ENCODE data around the gene NEURL2.
"Not testable (repeated sequence)": the region's sequence is repeated elsewhere in the genome, so short reads cannot be mapped to it uniquely, and the experiment has no call there.

The NEURL2 gene

GRCh38 chr20:45901332-45901731 lies 10.3 kb upstream of the NEURL2 start:
- not testable (repeated sequence) for H3K4me3 ChIP-seq (ENCODE audit: low read depth, low read length)

DNA sequence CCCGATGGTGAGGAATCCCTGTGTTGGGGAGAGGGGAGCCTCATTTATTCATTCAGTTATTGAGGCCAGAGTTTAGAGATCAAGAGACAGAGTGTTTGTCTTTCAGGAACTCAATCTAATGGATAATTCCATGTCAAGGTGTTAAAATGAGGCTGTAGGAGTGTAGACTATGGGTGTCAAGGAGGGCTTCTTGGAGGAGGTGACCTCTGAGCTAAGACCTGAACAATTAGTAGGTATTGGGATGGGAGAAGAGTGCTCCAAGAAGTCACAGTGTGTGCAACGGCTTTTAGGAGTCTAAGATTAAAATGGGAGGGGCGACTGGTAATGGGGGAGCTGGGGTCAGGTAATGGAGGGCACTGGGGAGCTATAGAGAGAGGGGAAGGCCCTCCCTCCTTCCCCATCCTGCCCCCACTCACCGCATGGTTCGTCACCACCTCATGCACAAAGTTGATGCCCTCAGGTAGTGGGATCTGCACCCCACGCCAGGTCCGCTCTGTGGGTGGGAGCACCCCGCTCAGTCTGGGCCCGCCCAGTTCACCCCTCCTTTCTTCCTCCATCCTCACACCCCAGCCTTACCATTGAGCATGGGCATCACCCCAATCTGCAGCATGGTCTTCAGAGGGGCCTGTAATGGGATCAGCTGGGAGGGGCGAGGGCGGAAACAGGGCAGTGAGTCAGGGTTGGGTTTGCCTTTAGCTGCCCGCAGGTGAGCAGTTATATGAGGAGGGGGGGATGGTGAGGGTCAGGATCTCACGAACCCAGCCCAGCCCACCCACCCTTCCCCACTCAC lies 8.2 kb upstream of the NEURL2 start:
- H3K4me3 ChIP-seq (ENCODE audit: low read depth, low read length), result no peak overlapping the region

GRCh38 chr20:45898285-45898684 lies 7.3 kb upstream of the NEURL2 start:
- H3K4me3 ChIP-seq (ENCODE audit: low read depth, low read length), result no peak overlapping the region

DNA sequence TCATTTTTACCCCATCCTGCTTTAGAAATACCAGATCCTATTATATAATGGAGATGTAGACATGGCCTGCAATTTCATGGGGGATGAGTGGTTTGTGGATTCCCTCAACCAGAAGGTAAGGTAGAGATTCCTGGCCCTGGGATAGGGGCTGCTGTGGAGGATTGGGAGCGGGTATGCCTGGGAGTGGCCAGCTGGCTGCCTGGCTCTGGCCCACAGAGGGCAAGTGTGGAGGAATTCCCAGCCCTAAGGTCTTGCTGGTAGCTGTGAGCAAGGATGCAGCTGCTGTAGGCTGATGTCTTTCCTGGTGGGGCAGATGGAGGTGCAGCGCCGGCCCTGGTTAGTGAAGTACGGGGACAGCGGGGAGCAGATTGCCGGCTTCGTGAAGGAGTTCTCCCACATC lies 6.7 kb upstream of the NEURL2 start:
- H3K4me3 ChIP-seq (ENCODE audit: low read depth, low read length), result no peak overlapping the region

DNA sequence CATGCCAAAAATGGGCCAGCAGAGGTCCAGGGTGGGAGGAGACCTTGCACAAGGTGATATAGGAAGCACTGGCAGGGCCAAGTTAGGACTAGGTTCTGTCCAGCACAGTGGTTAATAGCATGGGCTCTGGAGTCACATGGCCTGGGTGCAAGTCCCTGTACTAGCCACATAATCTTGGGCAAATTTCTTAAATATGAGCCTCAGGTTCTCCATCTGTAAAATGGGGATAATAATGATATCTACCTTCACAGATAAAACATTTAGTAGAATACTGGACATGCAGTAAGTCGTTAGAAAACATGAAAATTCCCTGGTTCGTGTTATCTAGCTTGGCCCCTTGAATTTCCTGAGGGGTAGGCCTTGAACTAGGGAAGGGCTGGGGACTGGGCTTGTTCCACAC lies 6.3 kb upstream of the NEURL2 start:
- no peak overlapping the region for H3K4me3 ChIP-seq (ENCODE audit: low read depth, low read length)

- H3K4me3 ChIP-seq (ENCODE audit: low read depth, low read length), result no peak overlapping the region
These were observed 5.7 kb upstream of the NEURL2 start for GRCh38 chr20:45896641-45897161.

- H3K4me3 ChIP-seq (ENCODE audit: low read depth, low read length), result no peak overlapping the region
These were observed 3.8 kb upstream of the NEURL2 start for GRCh38 chr20:45894797-45895196.

- H3K4me3 ChIP-seq (ENCODE audit: low read depth, low read length), result no peak overlapping the region
These were observed 2.8 kb upstream of the NEURL2 start for GRCh38 chr20:45893831-45894230.

DNA sequence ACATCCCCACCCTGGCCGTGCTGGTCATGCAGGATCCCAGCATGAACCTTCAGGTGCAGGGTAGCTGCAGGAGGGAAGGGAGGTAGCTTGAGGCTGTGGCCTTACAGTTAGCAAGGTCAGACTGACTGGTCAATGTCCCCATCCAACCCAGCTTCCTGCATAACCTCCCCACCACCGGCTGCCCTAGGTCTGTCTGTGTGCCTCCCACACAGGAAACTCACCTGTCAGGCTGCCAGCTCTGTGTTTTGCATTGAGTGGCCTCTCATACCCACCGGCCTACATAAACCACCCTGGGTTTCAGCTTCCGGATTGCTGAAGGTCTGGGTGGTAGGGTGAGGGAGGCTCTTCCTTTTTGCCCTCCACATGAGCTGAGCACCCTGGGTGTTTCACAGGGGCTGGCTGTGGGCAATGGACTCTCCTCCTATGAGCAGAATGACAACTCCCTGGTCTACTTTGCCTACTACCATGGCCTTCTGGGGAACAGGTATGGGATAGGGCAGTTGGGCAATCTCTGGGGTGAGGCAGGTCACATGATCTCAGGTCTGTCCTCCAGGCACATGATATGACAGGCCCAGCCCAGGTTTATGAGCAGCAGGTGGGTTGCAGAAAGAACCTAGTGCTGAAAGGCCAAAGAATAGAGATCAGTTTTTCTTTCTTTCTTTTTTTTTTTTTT lies 2.0 kb upstream of the NEURL2 start:
- H3K4me3 ChIP-seq (ENCODE audit: low read depth, low read length), result no peak overlapping the region

DNA sequence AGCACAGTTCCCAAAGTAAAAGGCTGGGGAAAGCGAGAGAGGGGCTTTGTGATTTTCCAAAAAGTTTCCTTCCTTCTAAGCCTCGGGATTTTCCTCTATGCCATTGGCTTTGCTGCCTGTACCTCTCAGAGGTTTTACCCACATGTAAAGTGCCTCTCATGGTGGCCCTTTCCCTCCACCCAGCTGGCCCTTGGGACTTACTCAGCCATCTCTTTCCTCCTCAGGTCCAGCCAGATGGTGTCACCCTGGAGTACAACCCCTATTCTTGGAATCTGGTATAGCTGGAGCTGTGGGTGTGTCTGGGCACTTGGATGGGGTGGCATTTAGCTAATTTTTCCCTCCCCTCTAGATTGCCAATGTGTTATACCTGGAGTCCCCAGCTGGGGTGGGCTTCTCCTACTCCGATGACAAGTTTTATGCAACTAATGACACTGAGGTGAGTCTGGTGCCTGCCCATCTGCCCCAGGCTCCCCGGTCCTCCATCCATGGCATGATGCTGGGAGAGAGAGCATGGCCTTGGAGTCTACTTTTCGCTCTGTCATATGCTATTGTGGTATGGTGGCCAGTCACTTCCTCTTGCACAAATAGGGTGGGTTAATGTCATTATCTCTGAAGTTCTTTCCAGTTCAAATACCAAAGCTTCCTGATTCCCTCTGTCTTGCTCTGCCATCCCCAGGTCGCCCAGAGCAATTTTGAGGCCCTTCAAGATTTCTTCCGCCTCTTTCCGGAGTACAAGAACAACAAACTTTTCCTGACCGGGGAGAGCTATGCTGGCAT lies 1.2 kb upstream of the NEURL2 start:
- H3K4me3 ChIP-seq (ENCODE audit: low read depth, low read length), result peak overlapping the region; percentile 76

GRCh38 chr20:45890077-45890984 lies 677 bp downstream of the NEURL2 start:
- peak overlapping the region; percentile 76 for H3K4me3 ChIP-seq (ENCODE audit: low read depth, low read length)

DNA sequence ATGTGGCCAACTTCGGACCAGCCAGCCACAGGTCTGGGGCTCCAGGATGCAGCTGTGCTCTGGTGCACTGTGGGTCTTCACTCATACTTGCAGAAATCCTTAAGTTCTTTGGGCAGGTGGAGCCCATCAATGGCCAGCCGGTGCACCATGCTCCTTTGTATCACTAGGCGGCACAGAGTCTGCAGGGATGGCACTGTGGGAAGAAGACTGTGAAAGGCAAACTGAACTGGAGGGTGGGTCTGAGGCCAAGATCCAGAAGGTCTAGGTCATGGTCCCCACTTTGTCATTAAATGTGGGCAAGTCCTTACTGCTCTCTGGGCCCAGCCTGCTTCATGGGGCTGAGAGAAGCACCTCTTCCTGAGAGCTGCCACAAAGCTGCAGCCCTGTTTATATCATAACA lies 2.3 kb downstream of the NEURL2 start:
- no peak overlapping the region for H3K4me3 ChIP-seq (ENCODE audit: low read depth, low read length)

DNA sequence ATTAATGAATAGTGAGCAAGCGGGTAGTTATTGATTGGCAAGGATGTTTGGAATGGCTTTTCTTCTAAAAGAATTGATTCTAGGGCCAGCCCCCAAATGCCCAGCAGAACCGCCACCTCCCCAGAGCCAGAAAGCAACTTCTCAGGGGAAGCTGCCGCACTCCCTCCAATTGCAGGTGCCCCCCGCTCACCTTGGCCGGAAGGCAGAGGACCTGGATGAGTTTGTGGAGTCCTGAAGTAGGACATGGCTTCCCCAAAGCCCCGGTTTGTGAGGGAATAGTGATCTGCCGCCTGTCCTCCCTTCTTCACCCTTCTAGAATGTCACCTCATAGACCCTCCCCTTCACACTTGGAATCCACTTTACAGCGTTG lies 3.7 kb downstream of the NEURL2 start, which contains the start of gene SPATA25:
TSS of gene SPATA25 (minus strand) at position 277 of the 370 bp plus-strand sequence. CDS start at position 245, 32 bp downstream.
- H3K4me3 ChIP-seq (ENCODE audit: low read depth, low read length), result no peak within 1 kb of the TSS

DNA sequence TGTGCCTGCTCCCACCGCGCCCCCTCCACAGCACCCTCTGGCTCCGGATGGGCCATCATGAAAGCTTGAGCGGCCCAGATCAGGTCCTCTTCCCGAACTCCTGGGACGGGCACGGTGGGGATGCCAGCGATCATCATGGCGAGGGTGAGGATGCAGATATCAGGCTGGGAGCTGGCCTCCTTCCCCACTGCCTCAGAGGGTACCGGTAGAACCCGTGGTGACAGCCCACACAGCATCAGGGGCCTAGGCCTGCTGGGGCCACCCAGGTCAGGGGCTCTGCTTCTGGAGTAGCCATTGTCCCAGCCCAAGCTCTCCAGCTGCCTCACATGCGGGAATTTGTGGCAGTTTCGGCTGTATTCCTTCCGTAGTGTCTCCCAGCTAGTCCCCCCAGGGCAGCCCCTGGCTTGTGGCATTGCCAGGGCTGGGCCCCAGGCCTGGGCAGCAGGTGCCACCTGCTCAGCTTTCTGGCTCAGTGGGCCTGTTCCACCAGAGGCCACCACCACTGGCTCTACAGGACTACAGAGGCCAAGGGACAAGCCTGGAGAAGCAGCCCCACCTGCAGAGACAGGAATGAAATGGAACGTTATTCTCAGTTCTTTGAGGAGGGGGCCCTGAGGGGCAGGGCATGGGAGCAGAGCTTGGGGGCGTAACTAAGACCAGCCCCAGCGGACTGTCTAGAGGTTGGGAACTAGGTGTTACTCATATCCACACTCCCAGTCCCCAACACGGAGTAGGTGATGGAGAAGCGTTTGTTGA lies 4.2 kb downstream of the NEURL2 start:
- H3K4me3 ChIP-seq (ENCODE audit: low read depth, low read length), result no peak overlapping the region

GRCh38 chr20:45883100-45883469 lies 7.9 kb downstream of the NEURL2 start:
- no peak overlapping the region for H3K4me3 ChIP-seq (ENCODE audit: low read depth, low read length)

DNA sequence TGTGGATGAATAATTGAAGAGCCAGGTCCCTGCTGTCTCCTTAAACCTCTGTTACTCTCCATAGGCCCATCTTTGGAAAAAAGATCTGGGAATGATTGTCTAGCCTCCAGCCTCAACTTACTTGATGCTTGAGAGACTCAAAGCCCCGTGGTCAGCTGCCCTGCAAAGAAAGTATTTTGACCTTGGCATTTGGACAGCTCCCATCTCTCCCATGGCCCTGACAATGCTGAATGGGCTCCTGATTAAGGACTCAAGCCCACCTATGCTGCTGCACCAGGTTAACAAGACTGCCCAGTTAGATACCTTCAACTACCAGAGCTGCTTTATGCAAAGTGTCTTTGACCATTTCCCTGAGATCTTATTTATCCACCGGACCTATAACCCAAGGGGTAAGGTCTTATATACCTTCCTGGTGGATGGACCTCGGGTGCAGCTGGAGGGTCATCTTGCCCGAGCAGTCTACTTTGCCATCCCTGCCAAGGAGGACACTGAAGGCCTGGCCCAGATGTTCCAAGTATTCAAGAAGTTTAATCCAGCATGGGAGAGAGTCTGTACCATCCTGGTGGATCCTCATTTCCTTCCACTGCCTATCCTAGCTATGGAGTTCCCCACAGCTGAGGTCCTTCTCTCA lies 8.4 kb downstream of the NEURL2 start:
- no peak overlapping the region for H3K4me3 ChIP-seq (ENCODE audit: low read depth, low read length)

- H3K4me3 ChIP-seq (ENCODE audit: low read depth, low read length), result peak within 1 kb of the TSS; percentile 82
These were observed 9.8 kb downstream of the NEURL2 start, which contains the start of gene ZSWIM1 for GRCh38 chr20:45880988-45881788. TSS of gene ZSWIM1 (plus strand) at chr20:45881227. CDS start at chr20:45882593, 1,366 bp downstream.

- no peak overlapping the region for H3K4me3 ChIP-seq (ENCODE audit: low read depth, low read length)
These were observed 12.8 kb downstream of the NEURL2 start for GRCh38 chr20:45878076-45878761.

Measured in iPS-11a (cell line).